Stimulated activated CD4-positive, alpha-beta T cell treated with anti-CD3 and anti-CD28 coated beads, Interleukin-4, amount 100 ng/mL, for 1 hour (primary cell): Measurements from ENCODE around the gene TINAGL1.

Experiments used
- DNase-seq: peaks from one replicate; pipeline ENCODE4 v3.0.0-alpha.2; 2020

Gene TINAGL1

DNA sequence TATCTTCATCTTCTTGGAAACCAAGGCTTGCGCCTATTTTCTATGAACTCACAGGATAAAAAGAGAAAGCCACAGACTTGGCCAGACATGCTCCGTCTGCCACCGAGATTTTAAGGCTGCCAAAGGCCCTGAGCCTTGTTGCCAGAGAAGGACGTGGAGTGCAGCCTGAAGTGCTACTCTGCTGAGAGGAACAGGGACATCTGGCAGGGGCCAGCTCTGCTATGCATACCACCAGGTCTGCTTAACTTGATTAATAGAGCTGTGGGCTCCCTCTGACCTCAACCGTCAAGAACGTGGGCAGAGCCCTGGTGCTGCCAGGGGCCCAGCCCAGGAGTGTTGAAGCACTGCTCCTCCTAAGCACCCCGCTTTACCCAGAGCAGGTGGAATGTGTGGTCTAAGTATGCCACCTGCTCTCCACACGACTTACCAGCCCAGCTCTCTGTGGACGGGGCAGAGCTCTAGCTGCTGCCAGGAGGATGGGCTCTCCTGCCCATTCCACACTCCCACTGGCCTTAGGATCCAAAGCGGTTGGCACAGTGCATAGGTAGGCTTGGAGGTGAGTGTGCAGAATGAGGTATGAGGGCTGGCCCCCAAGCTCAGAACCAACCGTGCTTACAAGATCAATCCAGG, 51.7 kb downstream of the TINAGL1 start:
- DNase-seq: no peak

DNA sequence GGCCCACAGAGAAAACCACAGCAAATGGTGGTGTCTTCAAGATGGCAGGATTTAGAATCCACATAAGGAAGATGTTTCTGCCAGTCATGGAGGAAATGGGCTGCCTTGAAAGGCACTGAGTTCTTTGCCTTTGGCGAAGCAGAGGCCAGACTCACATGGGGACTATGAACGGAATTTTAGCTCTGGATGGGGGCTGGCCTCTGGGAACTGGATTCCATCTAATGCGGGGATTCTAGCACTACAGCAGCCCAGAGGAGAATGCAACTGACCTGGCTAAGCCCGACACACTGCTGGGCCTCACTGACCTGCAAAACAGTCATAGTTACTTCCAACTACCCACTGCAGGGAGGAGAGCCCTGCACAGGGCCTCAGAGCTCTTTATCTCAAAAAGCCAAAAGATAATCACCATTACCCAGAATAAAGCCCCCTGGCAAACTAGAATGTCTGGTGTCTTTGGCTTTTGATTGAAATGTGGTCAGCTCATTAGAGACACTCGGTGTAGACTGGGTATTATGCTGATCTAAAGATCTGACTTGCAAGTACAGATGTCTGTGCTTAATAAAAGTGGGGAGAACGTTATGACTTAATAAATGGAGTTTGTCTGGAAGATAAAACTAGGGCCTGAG, 52.7 kb downstream of the TINAGL1 start:
- DNase-seq: no peak

DNA sequence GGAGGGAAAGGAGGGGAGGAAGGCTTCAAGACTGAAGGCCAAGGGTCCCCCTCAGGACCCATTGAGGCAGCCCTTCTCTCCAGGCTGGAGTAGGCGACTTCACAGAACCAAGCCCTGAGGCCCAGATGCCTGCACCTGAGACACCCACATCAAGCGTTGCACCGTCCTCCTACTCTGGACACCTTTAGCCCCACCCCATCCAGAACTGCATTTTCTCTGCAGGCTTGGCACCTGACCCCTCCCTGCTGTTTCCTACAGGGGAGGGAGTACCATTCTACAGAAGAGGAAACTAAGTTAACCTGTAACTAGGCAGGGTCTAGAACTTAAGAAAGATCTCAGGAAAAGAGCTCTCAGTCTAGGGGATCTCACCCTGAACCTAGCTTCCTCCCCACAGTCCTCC, 56.3 kb downstream of the TINAGL1 start:
- no peak for DNase-seq

DNA sequence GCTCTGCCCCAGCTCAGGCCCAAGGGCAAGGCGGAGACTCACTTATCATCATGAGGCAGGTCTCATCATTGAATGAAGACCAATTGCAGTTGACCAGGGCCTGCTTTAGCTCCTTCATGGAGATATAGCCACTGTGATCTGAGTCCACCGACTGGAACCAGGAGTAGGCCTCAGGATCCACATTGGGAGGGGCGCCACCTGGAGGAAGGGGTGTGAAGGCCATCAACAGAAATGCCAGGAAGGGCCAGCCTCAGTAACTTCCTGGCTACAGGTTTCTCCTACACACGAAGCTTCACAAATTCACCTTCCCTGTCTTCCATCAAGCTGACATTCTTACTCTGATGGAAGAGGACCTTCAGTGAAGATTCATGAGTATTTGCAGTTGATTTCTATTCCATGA, 56.8 kb downstream of the TINAGL1 start:
- DNase-seq: peak; percentile 31
